GM23248 (cell line): ENCODE measurements around the gene GPALPP1. TPM values are rescaled to one million over a fixed set of nuclear protein-coding genes. Genes with fewer than 3 reads are reported as not detected.
A peak's percentile ranks its signal among the peaks of the same experiment; 100 is the strongest.
"Not testable (repeated sequence)": the region's sequence is repeated elsewhere in the genome, so short reads cannot be mapped to it uniquely, and the experiment has no call there.

Source experiments
- DNase-seq: peaks from one replicate; pipeline ENCODE4 v3.0.0-alpha.2; 2015
- H2AFZ ChIP-seq: fragments of 200-600 bp; sonication (generic); 2 replicates; pipeline ENCODE4 v1.6.1; 2016; ENCODE audit warnings: antibody characterized with exemption
- H3F3A ChIP-seq: fragments of 200-600 bp; sonication (generic); 2 replicates; pipeline ENCODE4 v1.6.1; 2016; ENCODE audit warnings: mild to moderate bottlenecking, antibody characterized with exemption, mixed run types; ENCODE audit not compliant: insufficient read depth
- H3K27ac ChIP-seq: fragments of 200-600 bp; sonication (generic); 2 replicates; pipeline ENCODE4 v1.5.1; 2016; ENCODE audit warnings: mild to moderate bottlenecking
- H3K27me3 ChIP-seq: fragments of 200-600 bp; sonication (generic); replicated peaks from 2 replicates; pipeline ENCODE4 v1.6.1; 2016; ENCODE audit warnings: mild to moderate bottlenecking; ENCODE audit not compliant: insufficient read depth
- H3K36me3 ChIP-seq: fragments of 200-600 bp; sonication (generic); 2 replicates; pipeline ENCODE4 v1.6.1; 2016; ENCODE audit warnings: low read depth, mild to moderate bottlenecking
- H3K4me1 ChIP-seq: fragments of 200-600 bp; sonication (generic); 2 replicates; pipeline ENCODE4 v1.6.1; 2016; ENCODE audit warnings: mild to moderate bottlenecking; ENCODE audit not compliant: insufficient read depth
- H3K4me2 ChIP-seq: fragments of 200-600 bp; sonication (generic); one replicate; pipeline ENCODE4 v1.6.1; 2016; ENCODE audit warnings: mild to moderate bottlenecking; ENCODE audit not compliant: unreplicated experiment
- H3K4me3 ChIP-seq: fragments of 200-600 bp; sonication (generic); 2 replicates; pipeline ENCODE4 v1.5.1; 2016; ENCODE audit warnings: mild to moderate bottlenecking
- H3K79me2 ChIP-seq: fragments of 200-600 bp; sonication (generic); 2 replicates; pipeline ENCODE4 v1.6.1; 2016; ENCODE audit warnings: mild to moderate bottlenecking; ENCODE audit not compliant: insufficient read depth
- H3K9ac ChIP-seq: fragments of 200-600 bp; sonication (generic); 2 replicates; pipeline ENCODE4 v1.6.1; 2016; ENCODE audit warnings: mild to moderate bottlenecking
- H3K9me2 ChIP-seq: fragments of 200-600 bp; sonication (generic); 2 replicates; pipeline ENCODE4 v1.6.1; 2016; ENCODE audit warnings: mixed run types, mild to moderate bottlenecking, moderate library complexity; ENCODE audit not compliant: insufficient read depth
- H3K9me3 ChIP-seq: fragments of 200-600 bp; sonication (generic); one replicate; pipeline ENCODE4 v1.6.1; 2017; ENCODE audit warnings: low read depth
- H4K20me1 ChIP-seq: fragments of 200-600 bp; sonication (generic); 2 replicates; pipeline ENCODE4 v1.6.0; 2016; ENCODE audit not compliant: insufficient read depth
- EZH2 ChIP-seq: fragments of 200-600 bp; sonication (generic); IDR thresholded peaks from 2 replicates; pipeline ENCODE4 v1.6.1; 2018; ENCODE audit warnings: antibody characterized with exemption, mild to moderate bottlenecking; ENCODE audit not compliant: insufficient read depth, poor library complexity, severe bottlenecking
- EZH2phosphoT487 ChIP-seq: fragments of 200-600 bp; sonication (generic); IDR thresholded peaks from 2 replicates; pipeline ENCODE4 v1.6.1; 2018; ENCODE audit warnings: antibody characterized with exemption, moderate library complexity, mild to moderate bottlenecking, low read depth; ENCODE audit not compliant: insufficient read depth
- WGBS, 2 experiments: methylation state at CpG; one replicate each; pipeline ENCODE4 v1.1.6; 2015 to 2017; ENCODE audit warnings: low lambda C conversion rate in 2 of 2, low coverage in 1 of 2; ENCODE audit errors: missing lambda C conversion rate in 2 of 2; 5-methylcytosine and 5-hydroxymethylcytosine counted together
- in situ Hi-C: fragments of 300-500 bp; cut with MboI; formaldehyde crosslinking; loops from 2 replicates; pipeline ENCODE4 v1.15.0; 2020
- polyA plus RNA-seq: library from polyadenylated mRNA; unstranded; fragments of >200 nt; fragmentation: Nextera tagmentation; extraction: Ambion mirVana; gene quantifications from 2 replicates; pipeline ENCODE4 v1.2.1, GENCODE V29; 2016
- total RNA-seq: library from RNA; depleted of rRNA; stranded (reverse); fragments of >200 nt; shearing (Covaris generic); gene quantifications from 2 replicates; pipeline ENCODE4 v1.2.3, GENCODE V29; 2014

The GPALPP1 gene
- total and polyA plus RNA-seq, 2 experiments from 2014 or later: 21.2 to 22.8 TPM

GRCh38 chr13:45055902-45056648, 66.7 kb downstream of the GPALPP1 start:
- no peaks in the 10 kb centered on the region for H3K9me2 ChIP-seq
- no peaks in the 10 kb centered on the region for H3K27me3 ChIP-seq
- H3K9me3 ChIP-seq: no peaks in the 10 kb centered on the region
- H3K4me2 ChIP-seq: peak overlapping the region; percentile 87
- in situ Hi-C loops: no loop called here
- peak; percentile 82 for DNase-seq
- H3K36me3 ChIP-seq: no peaks in the 10 kb centered on the region
- H3K9ac ChIP-seq: peak overlapping the region; percentile 54
- H3K4me3 ChIP-seq: peak overlapping the region; percentile 55
- 18 to 19% methylated on average over 7 of the region's 7 CpGs for WGBS, 2 experiments
- TF ChIP-seq EZH2: no peak
- 0 out of 2 replicates have a peak, but pooled peaks have one; percentile 52 for TF ChIP-seq EZH2phosphoT487
- peaks cover 23% of the 10 kb centered on the region for H3K4me1 ChIP-seq
- H3F3A ChIP-seq: peaks cover 34% of the 10 kb centered on the region
- H2AFZ ChIP-seq: peak overlapping the region; percentile 55
- no peaks in the 10 kb centered on the region for H3K79me2 ChIP-seq
- peak overlapping the region; percentile 79 for H3K27ac ChIP-seq
- no peaks in the 10 kb centered on the region for H4K20me1 ChIP-seq

GRCh38 chr13:45060062-45060461, 70.7 kb downstream of the GPALPP1 start:
- Histone ChIP-seq H3K9ac (no peak overlapping the region), H3K27ac (no peak overlapping the region), H3K4me3 (no peak overlapping the region), H2AFZ (no peak overlapping the region), H3K79me2 (no peaks in the 10 kb centered on the region), H3K4me1 (peaks cover 21% of the 10 kb centered on the region), H3K4me2 (no peak overlapping the region), H4K20me1 (no peaks in the 10 kb centered on the region), H3K36me3 (no peaks in the 10 kb centered on the region), H3K27me3 (no peaks in the 10 kb centered on the region), H3K9me2 (no peaks in the 10 kb centered on the region), H3F3A (peaks cover 30% of the 10 kb centered on the region), H3K9me3 (no peaks in the 10 kb centered on the region)
- 97 to 100% methylated on average over 3 of the region's 3 CpGs for WGBS, 2 experiments
- DNase-seq: no peak
- in situ Hi-C loops: no loop called here
- TF ChIP-seq EZH2phosphoT487 (no peak), EZH2 (no peak)

DNA sequence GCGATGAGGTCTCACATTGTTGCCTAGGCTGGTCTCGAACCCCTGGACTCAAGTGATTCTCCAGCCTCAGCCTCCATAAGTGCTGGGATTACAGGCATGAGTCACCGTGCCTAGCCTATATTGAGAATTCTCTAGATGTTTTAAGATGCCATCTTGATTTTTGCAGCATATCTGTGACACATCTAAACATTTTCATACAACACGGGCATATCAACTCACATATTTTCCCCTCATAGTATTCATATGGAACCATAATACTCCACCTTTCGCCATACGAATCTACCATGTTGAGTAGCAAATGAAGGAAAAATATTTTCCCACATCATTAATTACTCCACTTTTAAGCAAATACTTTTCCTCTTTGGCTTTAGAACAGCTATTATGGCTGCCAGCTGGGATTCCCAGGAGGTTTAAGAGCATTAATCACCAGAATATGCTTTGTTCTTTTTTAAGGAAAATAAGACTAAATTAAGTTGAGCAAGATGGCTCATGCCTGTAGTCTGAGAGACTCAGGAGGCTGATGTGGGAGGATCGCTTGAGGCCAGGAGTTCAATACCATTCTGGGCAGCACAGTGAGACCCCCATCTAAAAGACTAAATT, 74.0 kb downstream of the GPALPP1 start:
- no peak for TF ChIP-seq EZH2
- TF ChIP-seq EZH2phosphoT487: no peak

GRCh38 chr13:45063889-45064288, 74.6 kb downstream of the GPALPP1 start:
- H3K27ac ChIP-seq: not testable (repeated sequence)

More for the DNA sequence above, 74.0 kb downstream of the GPALPP1 start:
- Histone ChIP-seq H4K20me1 (no peaks in the 10 kb centered on the region), H3K36me3 (no peaks in the 10 kb centered on the region), H3F3A (peaks cover 7% of the 10 kb centered on the region), H3K79me2 (no peaks in the 10 kb centered on the region), H2AFZ (no peak overlapping the region), H3K9ac (no peak overlapping the region), H3K9me3 (no peaks in the 10 kb centered on the region), H3K4me3 (no peak overlapping the region), H3K9me2 (no peaks in the 10 kb centered on the region), H3K4me1 (peaks cover 5% of the 10 kb centered on the region; the same call in 1 of the 2 replicates), H3K27ac (no peak overlapping the region), H3K27me3 (no peaks in the 10 kb centered on the region), H3K4me2 (no peak overlapping the region)
- in situ Hi-C loops: no loop called here
- WGBS, 2 experiments: 46 to 52% methylated on average over 7 of the region's 7 CpGs
- DNase-seq: peak; percentile 84

More at GRCh38 chr13:45063889-45064288, 74.6 kb downstream of the GPALPP1 start:
- H3K9me3 ChIP-seq, H3K36me3 ChIP-seq, H3K9me2 ChIP-seq, H3F3A ChIP-seq, H2AFZ ChIP-seq, DNase-seq, H3K4me2 ChIP-seq, H3K4me3 ChIP-seq, H3K27me3 ChIP-seq, H3K79me2 ChIP-seq, H3K4me1 ChIP-seq, H3K9ac ChIP-seq, in situ Hi-C loops, H4K20me1 ChIP-seq: not testable (repeated sequence)
- 94% methylated on average over 3 of the region's 3 CpGs for WGBS, 2 experiments
